Measurements from ENCODE around the gene IFNGR1. TPM values are rescaled to one million over a fixed set of nuclear protein-coding genes. Genes with fewer than 3 reads are reported as not detected.

IFNGR1 gene
- total and polyA plus RNA-seq, 10 of the 15 experiments (the other 5 are each of a cell fraction or from before 2014, with no cell fraction given) = 89.0 to 296 (median 138) TPM

- TF ChIP-seq PBX3 (IDR thresholded peaks at IDR 0.05; ENCODE audit: insufficient replicate concordance, low read depth, low read length) (no peak), NFXL1 (IDR thresholded peaks at IDR 0.05; ENCODE audit: borderline replicate concordance) (no peak)
Observed at GRCh38 chr6:137175868-137176245, 43.3 kb downstream of the IFNGR1 start (continued).

GRCh38 chr6:137175157-137175867 is 43.9 kb downstream of the IFNGR1 start:
- CTCF ChIA-PET = interaction anchor here (0.9 to 3.6 kb wide), 6 partner anchors 8 to 81 kb away, joined by 3 to 23 read pairs (median 3); no protein-coding TSS in a partner anchor
- POLR2A ChIA-PET = interaction anchor here (0.7 to 1.9 kb wide), 7 partner anchors 9 to 87 kb away, joined by 3 to 5 read pairs (median 3); no protein-coding TSS in a partner anchor
- H3K4me1 ChIP-seq (ENCODE audit: control insufficient read depth, insufficient read depth, low read length) = peaks cover 41% of the 10 kb centered on the region
- no TSS peak for BruUV-seq (replicated peaks)
- no peaks in the 10 kb centered on the region for H3K27me3 ChIP-seq (replicated peaks in 1 of 2; ENCODE audit: control insufficient read depth in 2 of 2, insufficient read depth in 2 of 2, low read length in 1 of 2)
- WGBS (ENCODE audit: insufficient coverage, insufficient replicate concordance, low lambda C conversion rate, missing lambda C conversion rate) = 61% methylated on average over 4 of the region's 4 CpGs
- H3K27ac ChIP-seq (ENCODE audit: control insufficient read depth, insufficient read depth) = peak overlapping the region; percentile 29; the same call in 1 of the 2 replicates
- H3K4me2 ChIP-seq (ENCODE audit: control insufficient read depth, insufficient read depth) = no peak overlapping the region
- SMC1A ChIA-PET (ENCODE audit: uncharacterized antibody, unreplicated experiment) = interaction anchor here (0.8 to 2.5 kb wide), 18 partner anchors 9 to 385 kb away, joined by 3 to 20 read pairs (median 4); no protein-coding TSS in a partner anchor
- H3K4me3 ChIP-seq = no peak overlapping the region
- RAD21 ChIA-PET (ENCODE audit: unreplicated experiment) = interaction anchor here (0.9 to 7.0 kb wide), 9 partner anchors 10 to 81 kb away, joined by 3 to 43 read pairs (median 8); no protein-coding TSS in a partner anchor
- ATAC-seq (no peak), FAIRE-seq (no peak), DNase-seq (ENCODE audit: low read depth, low spot score) (no peak)
- no peaks in the 10 kb centered on the region for H3K36me3 ChIP-seq (ENCODE audit: control insufficient read depth in 2 of 2, insufficient read depth in 2 of 2, low read length in 1 of 2)
- in situ Hi-C loops (cut with MboI) (no loop called here), intact Hi-C loops (cut with micrococcal nuclease; ENCODE audit: unreplicated experiment) (no loop called here)
- H3K9ac ChIP-seq (ENCODE audit: control insufficient read depth, insufficient read depth, low read length) = no peak overlapping the region
- H3K9me3 ChIP-seq (replicated peaks; ENCODE audit: control insufficient read depth, insufficient read depth, low read length) = peaks cover 4% of the 10 kb centered on the region; the same call in 1 of the 3 replicates
- H4K20me1 ChIP-seq (ENCODE audit: control insufficient read depth, insufficient read depth) = no peaks in the 10 kb centered on the region
- H2AFZ ChIP-seq (ENCODE audit: control insufficient read depth, low read depth, low read length) = peak overlapping the region; percentile 71
- no peaks in the 10 kb centered on the region; the same call in 1 of the 2 replicates for H3K79me2 ChIP-seq (ENCODE audit: control insufficient read depth, insufficient read depth, low read length)
- TF ChIP-seq ZNF687 (IDR thresholded peaks at IDR 0.05) (no peak), PAX8 (IDR thresholded peaks at IDR 0.05) (no peak), CEBPB (IDR thresholded peaks at IDR 0.05; ENCODE audit: borderline replicate concordance in 1 of 2, low read depth in 2 of 2, low read length in 2 of 2) (no peak), ZNF592 (IDR thresholded peaks at IDR 0.05) (no peak), RELA (IDR thresholded peaks at IDR 0.05; ENCODE audit: borderline replicate concordance, partially characterized antibody) (no peak)

Measured in GM12878 (cell line).